ENCODE data around the gene SPACA9.

The SPACA9 gene

GRCh38 chr9:132878695-132879456 is at the start of gene SPACA9:
TSS of gene SPACA9 (plus strand) at chr9:132878898. CDS start at chr9:132883948, 5,050 bp downstream.
- peak; percentile 47 for DNase-seq

- no peak for DNase-seq
Observed at GRCh38 chr9:132832171-132832881, 46.4 kb upstream of the SPACA9 start.

GRCh38 chr9:132833550-132834121 is 45.1 kb upstream of the SPACA9 start:
- DNase-seq: no peak

- DNase-seq: no peak
Observed at GRCh38 chr9:132834343-132834742, 44.4 kb upstream of the SPACA9 start.

- no peak for DNase-seq
Observed at GRCh38 chr9:132837501-132838286, 41.0 kb upstream of the SPACA9 start.

- no peak for DNase-seq
Observed at GRCh38 chr9:132838291-132838690, 40.4 kb upstream of the SPACA9 start.

GRCh38 chr9:132840980-132841379 is 37.7 kb upstream of the SPACA9 start:
- DNase-seq: no peak

- DNase-seq: no peak
Observed at GRCh38 chr9:132842124-132843044, 36.3 kb upstream of the SPACA9 start.

- DNase-seq: no peak
Observed at GRCh38 chr9:132846109-132846917, 32.4 kb upstream of the SPACA9 start.

- no peak for DNase-seq
Observed at GRCh38 chr9:132846918-132847515, 31.7 kb upstream of the SPACA9 start.

- no peak for DNase-seq
Observed at GRCh38 chr9:132849185-132849706, 29.5 kb upstream of the SPACA9 start.

GRCh38 chr9:132853482-132853881 is 25.2 kb upstream of the SPACA9 start:
- no peak for DNase-seq

- DNase-seq: no peak
Observed at GRCh38 chr9:132854832-132855231, 23.9 kb upstream of the SPACA9 start.

GRCh38 chr9:132855904-132856303 is 22.8 kb upstream of the SPACA9 start:
- DNase-seq: no peak

GRCh38 chr9:132857031-132857430 is 21.7 kb upstream of the SPACA9 start:
- DNase-seq: no peak

- no peak for DNase-seq
Observed at GRCh38 chr9:132857616-132858342, 20.9 kb upstream of the SPACA9 start.

GRCh38 chr9:132858751-132859150 is 19.9 kb upstream of the SPACA9 start:
- no peak for DNase-seq

- no peak for DNase-seq
Observed at GRCh38 chr9:132861666-132862065, 17.0 kb upstream of the SPACA9 start.

- no peak for DNase-seq
Observed at GRCh38 chr9:132862533-132862932, 16.2 kb upstream of the SPACA9 start.

- no peak for DNase-seq
Observed at GRCh38 chr9:132863096-132863495, 15.6 kb upstream of the SPACA9 start.
